SK-MEL-5 (cell line): ENCODE results near the gene COL1A2. TPM values are rescaled to one million over a fixed set of nuclear protein-coding genes. Genes with fewer than 3 reads are reported as not detected.

Source experiments
- DNase-seq: peaks from one replicate; pipeline ENCODE4 v3.0.0-alpha.2; 2016; ENCODE audit warnings: low read depth, low spot score
- in situ Hi-C: cut with HindIII; loops from 2 replicates; pipeline ENCODE4 v1.10.0; 2016; ENCODE audit warnings: low sequenced_read_pairs, high pct_unique_total_duplicates, low pct_unique_long_range_greater_than_20kb
- total RNA-seq: library from RNA; depleted of rRNA; stranded (reverse); fragments of >200 nt; shearing (Covaris generic); gene quantifications from 2 replicates; pipeline ENCODE4 v1.2.3, GENCODE V29; 2014

Gene COL1A2
- total RNA-seq, 1 experiment from 2014 or later, result 0.05 TPM

- no peak for DNase-seq
- in situ Hi-C loops, result no loop called here
Measured at GRCh38 chr7:94376281-94376680, 18.4 kb upstream of the COL1A2 start.

DNA sequence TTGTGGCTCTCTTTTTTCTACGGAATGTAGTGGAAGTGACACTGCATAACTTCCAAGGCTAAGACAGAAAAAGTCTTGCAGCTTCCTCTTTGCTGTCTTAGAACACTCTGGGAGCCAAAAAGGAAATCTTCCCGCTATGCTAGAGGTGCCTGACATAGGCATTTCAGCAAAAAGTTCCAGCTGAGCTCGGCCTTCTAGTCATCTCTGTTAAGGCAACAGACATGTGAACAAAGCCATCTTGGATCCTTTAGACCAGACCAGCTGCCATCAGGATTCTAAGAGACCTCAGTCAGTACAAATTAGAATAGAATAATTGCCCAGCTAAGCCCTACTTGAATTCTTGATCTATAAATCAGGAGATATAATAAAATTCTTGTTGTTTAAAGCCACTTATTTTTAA lies 16.3 kb upstream of the COL1A2 start:
- DNase-seq, result no peak
- in situ Hi-C loops, result no loop called here

- no peak for DNase-seq
- in situ Hi-C loops, result no loop called here
Measured at GRCh38 chr7:94380264-94380663, 14.4 kb upstream of the COL1A2 start.

DNA sequence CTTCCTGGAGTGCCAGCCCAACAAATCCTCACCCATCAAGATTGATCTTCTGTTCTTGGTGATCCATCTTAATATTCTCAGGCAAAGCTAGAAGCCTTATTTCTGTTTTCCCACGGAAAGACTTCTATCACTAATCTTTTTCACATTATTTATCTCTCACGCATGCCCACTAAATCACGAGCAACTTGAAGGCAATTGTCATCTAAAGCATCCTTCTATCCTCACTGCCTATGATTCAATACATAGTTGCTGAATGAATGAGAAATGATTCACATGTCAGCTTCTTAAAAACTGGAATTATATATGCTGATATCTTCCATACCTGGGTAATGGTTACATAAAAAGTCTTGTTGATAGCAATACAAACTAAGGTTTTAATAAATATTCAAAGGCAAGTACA lies 12.6 kb upstream of the COL1A2 start:
- no peak for DNase-seq
- in situ Hi-C loops, result no loop called here

DNA sequence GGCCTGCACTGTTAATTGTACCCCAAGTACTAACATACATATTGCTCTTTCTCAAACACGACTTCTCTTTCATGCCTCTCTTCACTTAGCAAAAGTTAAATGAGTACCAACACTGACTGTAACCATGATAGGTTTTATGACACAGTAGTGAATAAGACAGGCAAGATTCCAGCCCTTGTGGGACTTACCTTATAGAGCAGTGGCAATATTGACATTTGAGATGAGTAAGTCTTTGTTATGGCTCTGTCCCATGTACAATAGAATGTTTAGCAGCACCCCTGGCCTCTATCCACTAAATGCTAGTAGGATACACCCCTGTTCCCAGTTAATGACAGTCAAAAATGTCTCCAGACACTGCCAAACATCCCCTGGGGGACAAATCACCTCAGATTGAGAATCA lies 11.9 kb upstream of the COL1A2 start:
- in situ Hi-C loops, result no loop called here
- no peak for DNase-seq

- in situ Hi-C loops, result no loop called here
- no peak for DNase-seq
Measured at GRCh38 chr7:94384315-94384714, 10.4 kb upstream of the COL1A2 start.

GRCh38 chr7:94386416-94386815 lies 8.3 kb upstream of the COL1A2 start:
- DNase-seq, result no peak
- in situ Hi-C loops, result no loop called here

- in situ Hi-C loops, result no loop called here
- DNase-seq, result no peak
Measured at GRCh38 chr7:94388540-94388939, 6.2 kb upstream of the COL1A2 start.

- in situ Hi-C loops, result no loop called here
- DNase-seq, result no peak
Measured at GRCh38 chr7:94389381-94389780, 5.3 kb upstream of the COL1A2 start.

GRCh38 chr7:94391726-94392392 lies 2.8 kb upstream of the COL1A2 start:
- peak; percentile 52 for DNase-seq
- in situ Hi-C loops, result no loop called here

GRCh38 chr7:94392393-94392786 lies 2.3 kb upstream of the COL1A2 start:
- in situ Hi-C loops, result no loop called here
- no peak for DNase-seq

- in situ Hi-C loops, result no loop called here
Measured at GRCh38 chr7:94393246-94394108, 1.2 kb upstream of the COL1A2 start.

DNA sequence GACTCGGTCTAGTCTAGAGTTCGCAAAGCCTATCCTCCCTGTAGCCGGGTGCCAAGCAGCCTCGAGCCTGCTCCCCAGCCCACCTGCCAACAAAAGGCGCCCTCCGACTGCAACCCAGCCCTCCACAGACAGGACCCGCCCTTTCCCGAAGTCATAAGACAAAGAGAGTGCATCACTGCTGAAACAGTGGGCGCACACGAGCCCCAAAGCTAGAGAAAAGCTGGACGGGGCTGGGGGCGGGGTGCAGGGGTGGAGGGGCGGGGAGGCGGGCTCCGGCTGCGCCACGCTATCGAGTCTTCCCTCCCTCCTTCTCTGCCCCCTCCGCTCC lies 622 bp upstream of the COL1A2 start:
- in situ Hi-C loops, result no loop called here

More at GRCh38 chr7:94393246-94394108, 1.2 kb upstream of the COL1A2 start:
- no peak for DNase-seq

GRCh38 chr7:94395141-94396036 lies 694 bp downstream of the COL1A2 start:
- in situ Hi-C loops, result no loop called here
- peak; percentile 84 for DNase-seq

More for the DNA sequence above, 622 bp upstream of the COL1A2 start:
- DNase-seq, result no peak

- DNase-seq, result no peak
- in situ Hi-C loops, result no loop called here
Measured at GRCh38 chr7:94396037-94396431, 1.3 kb downstream of the COL1A2 start.

GRCh38 chr7:94396596-94396995 lies 1.9 kb downstream of the COL1A2 start:
- in situ Hi-C loops, result no loop called here
- no peak for DNase-seq

- DNase-seq, result no peak
- in situ Hi-C loops, result no loop called here
Measured at GRCh38 chr7:94397722-94398121, 3.0 kb downstream of the COL1A2 start.

DNA sequence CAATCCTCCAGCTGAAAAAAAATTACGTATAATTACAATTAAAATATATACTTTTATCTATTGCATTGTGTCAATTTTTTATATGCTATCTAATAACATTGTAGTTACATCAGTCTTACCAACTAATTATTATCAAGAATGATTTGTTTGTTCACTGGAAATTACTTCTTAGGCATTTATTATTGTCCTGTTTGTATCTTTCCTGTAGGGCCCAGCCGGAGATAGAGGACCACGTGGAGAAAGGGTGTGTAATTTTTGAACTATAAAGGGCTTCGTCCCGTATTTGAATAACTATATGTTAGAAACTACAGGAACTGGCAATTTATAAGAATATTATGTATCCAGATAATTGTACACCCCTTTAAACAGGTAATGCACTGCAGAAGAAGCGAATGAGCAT lies 4.1 kb downstream of the COL1A2 start:
- DNase-seq, result no peak

More for the DNA sequence above, 4.1 kb downstream of the COL1A2 start:
- in situ Hi-C loops, result no loop called here
